Suppressor macrophage (primary cell): Measurements from ENCODE around the gene MAP3K20.
"Not testable (repeated sequence)": the region's sequence is repeated elsewhere in the genome, so short reads cannot be mapped to it uniquely, and the experiment has no call there.

Experiments used
- DNase-seq, 4 experiments: peaks; one replicate each; pipeline ENCODE4 v3.0.0-alpha.2; 2020 to 2022

The MAP3K20 gene

DNA sequence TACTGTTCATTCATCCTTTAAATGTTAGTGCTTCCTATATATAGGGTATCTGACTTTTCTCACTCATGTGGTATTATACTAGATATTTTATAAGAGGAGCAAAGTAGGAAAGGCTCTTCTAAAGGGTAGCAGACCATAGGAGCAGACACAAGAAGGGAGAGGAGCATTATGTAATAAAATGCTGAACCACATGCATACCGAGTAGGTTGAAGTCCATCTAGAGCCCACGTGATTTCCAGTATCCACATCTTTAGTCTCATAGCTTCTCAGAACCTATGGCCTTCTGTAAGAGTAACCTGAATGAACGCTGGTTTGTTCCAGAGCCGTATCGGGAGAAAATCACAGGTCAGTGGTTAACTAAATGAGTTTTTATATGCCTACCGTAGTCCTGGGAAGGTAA lies 85.9 kb downstream of the MAP3K20 start:
- no peak for DNase-seq

DNA sequence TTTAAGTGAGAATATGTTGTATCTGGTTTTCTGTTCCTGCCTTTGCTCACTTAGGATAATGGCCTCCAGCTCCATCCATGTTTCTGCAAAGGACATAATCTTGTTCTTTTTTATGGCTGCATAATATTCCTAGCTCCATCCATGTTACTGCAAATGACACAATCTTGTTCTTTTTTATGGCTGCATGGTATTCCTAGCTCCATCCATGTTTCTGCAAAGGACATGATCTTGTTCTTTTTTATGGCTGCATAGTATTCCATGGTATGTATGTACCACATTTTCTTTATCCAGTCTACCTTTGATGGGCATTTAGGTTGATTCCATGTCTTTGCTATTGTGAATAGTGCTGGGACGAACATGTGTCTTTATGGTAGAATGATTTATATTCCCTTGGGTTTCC lies 87.7 kb downstream of the MAP3K20 start:
- not testable (repeated sequence) for DNase-seq

DNA sequence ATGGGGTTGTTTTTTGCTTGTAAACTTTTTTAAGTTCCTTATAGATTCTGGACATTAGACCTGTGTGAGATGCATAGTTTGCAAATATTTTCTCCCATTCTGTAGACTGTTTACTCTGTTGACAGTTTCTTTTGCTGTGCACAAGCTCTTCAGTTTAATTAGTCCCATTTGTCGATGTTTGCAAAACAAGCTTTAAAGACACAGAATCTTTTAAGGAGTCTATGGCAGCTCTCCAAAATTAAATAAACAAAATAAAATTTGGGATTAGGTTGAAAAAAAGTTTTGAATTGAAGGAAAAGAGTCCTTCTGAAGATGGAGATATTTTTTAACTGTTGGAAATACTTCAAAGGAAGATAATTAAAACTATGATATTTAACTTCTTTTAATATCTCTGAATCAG lies 88.8 kb downstream of the MAP3K20 start:
- DNase-seq = no peak

DNA sequence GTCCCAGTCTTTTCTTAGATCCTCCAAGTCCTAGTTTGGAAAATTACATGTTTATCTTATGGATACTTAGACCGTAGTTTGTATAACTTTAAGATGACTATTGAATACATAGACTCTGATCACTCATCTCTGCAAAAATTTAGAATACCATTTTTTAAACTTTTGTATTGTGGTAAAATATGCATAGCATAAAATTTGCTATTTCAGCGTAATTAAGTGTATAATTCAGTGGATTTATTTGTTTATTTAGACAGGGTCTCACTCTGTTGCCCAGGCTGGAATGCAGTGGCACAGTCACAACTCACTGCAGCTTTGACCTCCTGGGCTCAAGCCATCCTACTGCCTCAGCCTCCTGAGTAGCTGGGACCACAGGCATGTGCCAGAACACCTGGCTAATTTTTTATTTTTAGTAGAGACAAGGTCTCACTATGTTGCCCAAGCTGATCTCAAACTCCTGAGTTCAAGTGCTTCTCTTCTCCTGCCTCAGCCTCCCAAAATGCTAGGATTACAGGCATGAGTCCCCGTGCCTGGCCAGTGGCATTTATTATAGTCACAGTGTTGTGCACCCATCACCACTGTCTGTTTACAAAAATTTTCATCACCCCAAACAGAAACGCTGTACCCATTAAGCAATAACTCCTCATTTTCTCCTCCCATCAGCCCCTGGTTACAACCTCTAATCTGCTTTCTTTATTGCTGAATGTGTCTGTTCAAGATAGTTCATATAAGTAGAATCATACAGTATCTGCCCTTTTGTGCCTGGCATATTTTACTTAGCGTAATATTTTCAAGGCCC lies 90.0 kb downstream of the MAP3K20 start:
- no peak for DNase-seq

DNA sequence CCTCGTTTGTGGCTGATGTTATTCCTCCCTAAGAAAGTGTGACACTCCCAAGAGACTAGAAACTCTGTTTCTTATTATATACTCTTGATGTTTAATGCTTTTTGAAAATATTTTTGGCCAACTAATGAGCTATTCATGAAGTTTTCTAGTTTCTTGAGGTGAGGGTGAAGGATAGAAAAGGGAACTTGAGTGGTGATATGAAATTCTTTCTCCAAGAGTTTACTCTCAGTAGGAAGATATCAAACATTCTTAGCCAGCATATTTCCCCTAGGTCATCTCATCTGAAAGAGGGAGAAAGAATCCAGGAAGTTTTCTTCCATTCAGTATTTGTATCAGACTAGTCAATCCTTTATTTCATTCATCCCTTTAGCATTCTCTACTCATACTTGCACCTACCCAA lies 95.7 kb downstream of the MAP3K20 start:
- DNase-seq = no peak

DNA sequence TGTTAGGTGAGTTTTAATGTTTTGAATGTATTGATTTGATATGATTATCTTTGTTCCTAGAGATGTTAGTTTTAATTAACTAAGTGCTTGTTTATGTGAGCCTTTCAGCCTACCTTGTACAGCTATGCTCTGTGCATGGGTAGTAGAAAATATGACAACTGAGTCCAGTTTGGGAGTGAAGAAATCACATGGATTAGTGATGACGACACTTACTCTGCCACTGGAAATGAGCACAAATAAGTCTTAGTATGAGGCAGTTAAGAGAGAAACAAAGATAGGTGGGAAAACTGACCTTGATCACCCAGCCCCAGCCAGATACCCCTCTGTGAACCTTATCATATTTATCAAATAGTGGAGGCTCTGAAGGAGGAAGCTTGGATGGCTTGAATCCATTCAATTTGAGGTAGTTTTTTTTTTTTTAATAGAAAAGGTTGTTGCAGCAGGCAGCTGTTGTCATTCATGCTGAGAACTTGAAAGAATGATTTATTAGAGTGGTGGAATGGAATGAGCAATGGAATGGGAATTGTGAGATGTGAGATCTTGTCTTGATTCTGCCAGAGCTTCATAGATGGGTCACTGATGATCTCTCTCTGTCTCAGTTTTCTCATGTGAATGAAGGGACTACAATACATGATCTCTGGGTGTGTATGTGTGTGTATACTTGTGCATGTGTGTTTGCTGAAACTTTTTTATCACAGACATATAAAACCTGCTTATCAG lies 96.4 kb downstream of the MAP3K20 start:
- DNase-seq = no peak

DNA sequence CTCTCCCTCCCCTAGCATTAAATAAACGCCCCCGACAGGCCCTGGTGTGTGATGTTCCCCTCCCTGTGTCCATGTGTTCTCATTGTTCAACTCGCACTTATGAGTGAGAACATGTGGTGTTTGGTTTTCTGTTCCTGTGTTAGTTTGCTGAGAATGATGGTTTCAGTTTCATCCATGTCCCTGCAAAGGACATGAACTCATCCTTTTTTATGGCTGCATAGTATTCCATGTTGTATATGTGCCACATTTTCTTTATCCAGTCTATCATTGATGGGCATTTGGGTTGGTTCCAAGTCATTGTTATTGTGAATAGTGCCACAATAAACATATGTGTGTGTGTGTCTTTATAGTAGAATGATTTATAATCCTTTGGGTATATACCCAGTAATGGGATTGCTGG lies 98.7 kb downstream of the MAP3K20 start:
- DNase-seq = not testable (repeated sequence)

DNA sequence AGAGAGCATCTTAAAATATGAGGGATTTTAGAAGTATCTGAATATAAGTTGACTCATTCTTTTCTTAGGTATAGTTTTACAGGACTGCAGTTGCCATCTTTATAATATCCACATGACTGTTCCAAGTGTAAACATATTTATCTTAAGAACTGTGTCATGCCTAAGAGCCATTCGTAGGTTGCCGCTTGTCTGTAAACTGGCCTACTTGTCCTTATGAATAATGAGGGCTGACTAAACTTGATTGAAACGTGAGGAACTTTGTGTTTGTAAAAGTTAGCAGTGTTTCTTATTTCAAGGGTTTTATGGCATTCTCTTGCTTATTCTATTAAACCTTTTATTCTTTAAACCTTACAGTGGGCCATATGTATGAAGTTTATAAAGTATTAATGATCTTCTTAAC lies 99.6 kb downstream of the MAP3K20 start:
- DNase-seq = no peak

GRCh38 chr2:173181982-173182381 lies 106.3 kb downstream of the MAP3K20 start:
- DNase-seq = no peak

DNA sequence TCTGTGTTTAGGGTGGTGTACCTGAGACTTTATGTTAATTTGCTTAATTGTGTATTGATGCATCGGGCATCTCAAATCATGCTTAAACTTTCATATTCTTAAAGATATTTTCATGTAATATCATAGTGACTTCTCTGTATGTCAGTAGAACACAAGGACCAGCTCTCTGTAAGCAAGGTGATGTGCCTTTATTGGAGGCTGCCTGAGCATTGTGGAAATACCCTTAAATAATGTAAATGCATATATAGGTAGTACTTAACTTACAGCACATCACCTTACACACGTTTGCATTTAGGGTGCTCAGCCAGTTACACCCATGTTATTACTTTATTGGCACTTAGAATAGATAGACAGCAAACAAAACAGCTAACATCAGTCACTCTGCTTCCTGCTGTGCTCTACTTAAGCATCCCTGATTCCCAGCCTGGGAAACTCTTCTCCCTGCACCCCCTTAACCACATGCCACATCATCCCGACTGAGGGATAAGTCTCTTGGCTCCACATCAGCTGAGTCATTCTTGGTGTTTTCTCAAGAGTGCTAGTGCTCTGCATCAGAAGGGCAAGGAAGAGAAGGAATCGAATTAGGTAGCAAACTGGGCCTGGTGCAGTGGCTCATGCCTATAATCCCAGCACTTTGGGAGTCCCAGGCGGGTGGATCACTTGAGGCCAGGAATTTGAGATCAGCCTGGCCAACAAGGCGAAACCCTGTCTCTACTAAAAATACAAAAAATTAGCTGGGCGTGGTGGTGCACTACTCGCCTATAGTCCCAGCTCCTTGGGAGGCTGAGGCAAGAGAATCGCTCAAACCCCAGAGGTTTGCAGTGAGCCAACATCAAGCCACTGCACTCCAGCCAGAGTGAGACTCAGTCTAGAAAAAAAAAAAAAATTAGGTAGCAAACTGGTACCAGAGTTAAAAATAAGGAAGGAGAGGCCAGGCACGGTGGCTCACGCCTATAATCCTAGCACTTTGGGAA lies 108.7 kb downstream of the MAP3K20 start:
- no peak for DNase-seq

GRCh38 chr2:173185437-173185836 lies 109.8 kb downstream of the MAP3K20 start:
- no peak for DNase-seq

GRCh38 chr2:173187941-173188788 lies 112.5 kb downstream of the MAP3K20 start:
- DNase-seq = no peak

DNA sequence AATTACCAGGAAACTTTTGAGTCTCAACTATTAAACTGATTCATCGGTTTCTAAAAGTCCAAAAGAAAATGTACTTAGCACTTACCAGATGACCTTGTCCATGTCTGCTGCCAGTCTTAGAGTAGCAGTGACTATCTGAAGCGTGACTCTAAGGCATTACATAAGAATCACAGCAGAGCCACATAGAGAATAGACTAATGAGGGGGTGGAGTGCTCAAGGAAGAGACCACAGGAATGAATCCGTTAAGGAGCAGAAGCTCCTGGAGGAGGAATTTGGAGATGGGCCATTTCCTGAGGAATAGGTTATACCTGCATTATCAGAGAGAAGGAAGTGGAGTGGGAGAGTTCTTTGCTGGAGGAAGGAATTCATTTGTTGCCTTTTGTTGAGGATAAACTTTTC lies 116.0 kb downstream of the MAP3K20 start:
- DNase-seq = no peak

- no peak for DNase-seq
Observed at GRCh38 chr2:173192071-173192470, 116.4 kb downstream of the MAP3K20 start.

DNA sequence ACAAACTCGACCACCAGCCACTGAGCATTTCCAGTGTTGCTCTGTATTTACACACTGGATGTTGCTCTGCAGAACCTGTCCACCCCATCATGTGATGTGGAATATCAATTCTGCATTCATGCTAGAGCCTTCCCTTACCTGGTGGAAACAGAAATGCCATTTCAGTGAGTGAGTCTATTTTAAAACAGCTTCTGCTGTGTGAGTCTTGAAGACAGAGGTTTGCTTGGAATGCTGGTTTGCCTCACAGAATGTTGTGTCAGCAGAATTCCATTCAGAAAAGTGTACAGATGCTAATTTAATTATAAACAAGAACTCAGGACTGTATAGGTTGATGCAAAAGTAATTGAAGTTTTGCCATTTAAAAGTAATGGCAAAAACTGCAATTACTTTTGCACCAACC lies 118.3 kb downstream of the MAP3K20 start:
- no peak for DNase-seq

DNA sequence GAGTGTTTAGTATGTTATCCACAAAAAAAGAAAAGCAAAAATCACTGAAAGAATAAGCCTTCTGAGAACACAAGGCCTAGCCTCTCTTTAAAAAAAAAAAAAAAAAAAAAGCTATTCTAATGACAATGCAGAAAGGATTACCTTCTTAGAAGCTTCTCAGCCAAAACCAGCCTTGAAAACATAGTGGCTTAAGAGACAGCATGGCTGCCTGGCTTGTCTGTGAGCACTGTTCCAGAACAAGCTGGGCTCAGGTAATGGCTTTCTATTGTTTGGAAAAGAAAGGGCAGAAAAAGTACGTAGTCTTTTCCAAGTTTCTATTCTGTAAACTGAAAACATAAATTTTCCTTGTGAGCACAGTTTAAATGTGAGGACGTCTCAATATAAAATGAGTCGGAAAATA lies 119.5 kb downstream of the MAP3K20 start:
- no peak for DNase-seq

DNA sequence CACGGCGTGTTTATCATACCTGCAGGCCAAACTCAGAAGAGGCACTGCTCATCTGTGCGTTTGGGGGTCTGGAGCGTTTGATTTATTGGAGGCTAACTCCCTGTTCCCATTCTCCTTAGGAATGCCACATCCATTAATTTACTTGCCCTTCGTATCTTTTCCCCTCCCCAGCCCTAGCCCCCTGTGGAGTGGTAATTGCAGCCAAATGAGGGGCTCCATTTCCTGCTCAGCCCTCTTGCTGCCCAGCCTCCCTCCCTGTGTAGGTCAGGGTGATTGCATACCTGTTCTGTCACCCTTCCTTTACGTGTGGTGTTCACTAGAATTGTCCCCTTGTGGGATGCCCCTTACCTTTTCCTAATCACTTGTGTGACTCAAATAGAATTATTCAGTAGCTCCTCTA lies 120.4 kb downstream of the MAP3K20 start:
- DNase-seq = no peak

DNA sequence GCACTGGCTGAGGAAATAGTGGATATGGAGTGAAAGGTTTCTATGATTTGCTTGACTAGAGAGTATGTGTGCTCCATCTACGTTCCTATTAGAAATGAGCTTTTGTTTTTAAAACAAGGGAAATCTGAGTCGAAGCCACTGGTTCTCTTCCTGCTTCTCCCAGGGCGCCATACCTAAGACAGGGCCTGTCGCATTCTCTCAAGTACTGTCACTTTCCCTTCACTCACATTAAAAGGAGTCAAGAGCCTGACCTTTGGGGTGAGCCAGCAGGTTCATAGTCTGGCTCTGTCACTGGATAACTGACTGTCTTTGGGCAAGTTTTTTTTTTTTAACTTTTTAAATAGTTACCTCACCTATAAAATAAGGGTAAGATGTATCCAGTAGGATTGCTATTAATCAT lies 121.0 kb downstream of the MAP3K20 start:
- no peak for DNase-seq

DNA sequence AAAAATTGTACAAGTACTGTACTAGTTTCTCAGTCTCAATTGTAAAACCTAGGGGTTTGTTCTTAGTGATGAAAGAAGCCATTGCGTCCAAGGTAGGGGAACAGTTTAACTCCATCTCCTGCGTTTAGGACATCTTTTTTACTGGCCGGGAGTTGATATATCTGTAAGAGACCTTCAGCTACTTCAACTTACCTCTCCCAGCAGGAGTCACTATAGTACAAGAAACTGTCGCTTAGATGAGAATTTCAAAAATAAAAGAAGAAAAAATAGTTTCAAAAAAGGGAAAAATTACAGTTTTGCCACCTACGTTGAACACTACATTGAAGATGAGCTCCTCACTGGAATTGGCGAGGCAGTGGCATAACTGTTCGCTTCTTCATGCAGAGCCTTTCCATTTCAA lies 122.7 kb downstream of the MAP3K20 start:
- DNase-seq = no peak

DNA sequence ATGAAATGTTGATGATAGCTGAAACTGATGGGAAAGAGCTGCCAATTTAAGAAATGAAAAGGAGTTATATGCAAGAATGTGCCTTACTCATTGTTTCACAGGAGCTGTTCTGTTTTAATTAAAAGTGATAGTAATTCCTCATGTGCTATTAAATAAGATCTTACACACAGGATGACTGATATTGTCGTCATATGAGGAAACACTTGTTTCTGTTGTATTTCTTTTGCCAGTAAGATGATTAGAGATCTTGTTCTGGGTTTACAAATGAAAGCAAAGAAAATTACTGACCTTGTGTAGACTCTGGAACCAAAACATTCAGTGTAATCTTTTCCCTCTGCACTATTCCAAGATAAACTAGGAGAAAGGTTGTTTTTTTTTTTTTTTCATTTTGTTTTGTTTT lies 123.6 kb downstream of the MAP3K20 start:
- no peak for DNase-seq

DNA sequence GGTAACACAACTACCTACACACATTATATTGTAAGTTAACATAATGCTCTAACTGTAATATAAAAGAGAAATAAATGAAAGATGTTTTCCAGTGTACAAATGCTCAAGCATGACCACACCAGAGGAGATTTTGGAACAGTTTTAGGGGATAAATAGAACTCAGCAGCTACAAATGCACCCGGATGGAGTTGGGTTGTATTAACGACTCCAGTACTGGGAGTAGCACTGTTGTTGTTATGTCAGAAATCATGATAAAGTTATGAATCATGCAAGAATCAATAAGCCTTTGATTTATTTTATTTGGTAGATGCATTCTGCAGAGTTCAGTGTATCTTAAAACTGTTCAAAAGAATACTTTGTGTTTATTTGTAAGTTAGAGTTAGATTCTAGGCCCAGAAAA lies 126.9 kb downstream of the MAP3K20 start:
- DNase-seq = no peak

DNA sequence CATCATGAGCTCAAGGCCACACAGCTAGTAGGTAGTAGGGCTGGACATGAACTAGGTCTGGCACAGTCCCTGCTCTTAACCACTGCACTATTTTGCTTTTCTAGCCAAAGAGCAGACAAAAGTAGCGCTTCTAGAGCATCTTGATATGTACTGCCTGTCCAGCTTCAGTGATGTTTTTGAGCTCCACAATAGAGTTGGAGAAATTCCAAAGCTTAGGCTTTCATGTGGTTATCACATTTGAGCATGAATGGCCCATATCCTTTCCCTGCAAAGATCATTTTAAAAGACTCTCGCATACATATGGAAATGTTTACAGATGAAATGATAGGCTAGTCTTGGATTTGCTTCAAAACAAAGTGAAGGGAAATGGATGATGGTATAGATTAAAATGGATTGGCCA lies 128.7 kb downstream of the MAP3K20 start:
- no peak for DNase-seq
